ENCODE results near the gene CAMTA2.

CAMTA2 gene

DNA sequence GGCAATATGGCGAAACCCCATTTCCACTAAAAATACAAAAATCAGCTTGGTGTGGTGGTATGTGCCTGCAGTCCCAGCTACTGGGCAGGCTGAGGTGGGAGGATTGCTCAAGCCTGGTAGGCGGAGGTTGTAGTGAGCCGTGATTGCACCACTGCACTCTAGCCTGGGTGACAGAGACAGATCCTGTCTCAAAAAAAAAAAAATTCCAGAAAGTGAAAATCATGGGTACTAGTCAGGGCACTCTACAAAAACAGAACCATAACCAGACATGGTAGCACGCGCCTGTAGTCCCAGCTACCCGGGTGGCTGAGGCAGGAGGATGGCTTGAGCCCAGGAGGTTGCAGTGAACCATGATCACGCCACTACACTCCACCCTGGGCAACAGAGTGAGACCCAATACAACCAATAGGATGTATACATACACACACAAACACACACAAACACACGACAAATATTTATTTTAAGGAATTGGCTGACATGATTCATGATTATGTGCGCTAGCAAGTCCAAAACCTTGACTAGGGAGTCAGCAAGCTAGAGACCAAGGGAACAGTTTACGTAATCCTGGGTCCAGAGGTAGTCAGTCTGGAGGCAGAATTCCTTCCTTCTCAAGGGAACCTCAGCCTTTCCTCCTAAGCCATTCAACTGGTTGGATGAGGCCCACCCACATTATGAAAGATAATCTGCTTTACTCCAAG lies 67.0 kb downstream of the CAMTA2 start:
- no peak for DNase-seq

DNA sequence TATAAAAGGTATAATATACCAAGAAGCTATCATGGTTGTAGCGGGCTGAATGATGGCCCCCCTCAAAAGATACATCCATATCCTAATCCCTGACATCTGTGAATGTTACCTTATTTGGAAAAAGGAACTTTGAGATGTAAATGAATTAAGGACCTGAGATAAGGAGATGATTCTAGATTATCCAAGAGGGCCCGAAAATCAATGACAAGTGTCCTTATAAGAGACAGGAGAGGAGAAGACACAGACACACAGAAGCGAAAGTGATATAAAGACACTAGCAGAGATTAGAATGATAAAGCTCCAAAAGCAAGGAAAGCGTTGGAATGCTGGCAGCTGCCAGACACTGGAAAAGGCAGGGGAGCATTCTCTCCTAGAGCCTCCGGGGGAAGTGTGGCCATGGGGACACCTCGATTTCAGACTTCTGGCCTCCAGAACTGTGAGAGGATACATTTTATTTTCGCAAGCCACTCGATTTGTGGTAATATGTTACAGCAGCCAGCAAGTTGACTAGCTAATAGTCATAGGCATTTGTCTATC lies 67.9 kb downstream of the CAMTA2 start:
- no peak for DNase-seq

Measured in SHP77 treated with DMSO at 0.1 percent for 48 hours (cell line).